Stimulated activated CD8-positive, alpha-beta memory T cell treated with anti-CD3 and anti-CD28 coated beads, Interleukin-4, amount 100 ng/mL, for 48 hours (primary cell): ENCODE results near the gene HS2ST1.
A peak's percentile ranks its signal among the peaks of the same experiment; 100 is the strongest.

ENCODE experiments used
- DNase-seq: peaks from one replicate; pipeline ENCODE4 v3.0.0-alpha.2; 2020

Gene HS2ST1

DNA sequence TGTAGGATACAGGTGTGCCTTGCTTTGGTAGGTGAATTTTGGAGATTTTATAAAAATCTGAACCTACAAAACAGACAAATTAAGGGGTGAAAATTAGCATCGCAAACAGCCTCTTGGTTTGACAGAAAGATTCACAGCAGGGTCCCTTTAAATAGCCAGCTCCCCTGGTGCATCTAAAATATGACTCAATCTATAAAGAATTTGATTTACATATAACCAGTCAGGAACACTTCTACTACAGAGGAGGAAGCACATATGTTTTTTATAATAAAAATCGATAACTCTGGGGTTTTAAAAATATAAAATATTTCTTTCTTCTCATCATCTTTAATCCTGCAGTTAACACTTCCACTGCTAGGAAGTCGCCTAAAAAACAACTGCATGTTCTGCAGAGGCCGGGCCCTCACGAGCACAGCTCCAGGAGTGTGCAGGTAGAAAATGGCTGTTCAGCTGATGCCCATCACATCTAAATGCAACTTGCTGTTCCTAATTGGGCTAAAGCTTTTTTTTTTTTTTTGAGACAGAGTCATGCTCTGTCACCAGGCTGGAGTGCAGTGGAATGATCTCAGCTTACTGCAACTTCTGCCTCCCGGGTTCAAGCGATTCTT lies 203.4 kb downstream of the HS2ST1 start:
- DNase-seq: no peak

DNA sequence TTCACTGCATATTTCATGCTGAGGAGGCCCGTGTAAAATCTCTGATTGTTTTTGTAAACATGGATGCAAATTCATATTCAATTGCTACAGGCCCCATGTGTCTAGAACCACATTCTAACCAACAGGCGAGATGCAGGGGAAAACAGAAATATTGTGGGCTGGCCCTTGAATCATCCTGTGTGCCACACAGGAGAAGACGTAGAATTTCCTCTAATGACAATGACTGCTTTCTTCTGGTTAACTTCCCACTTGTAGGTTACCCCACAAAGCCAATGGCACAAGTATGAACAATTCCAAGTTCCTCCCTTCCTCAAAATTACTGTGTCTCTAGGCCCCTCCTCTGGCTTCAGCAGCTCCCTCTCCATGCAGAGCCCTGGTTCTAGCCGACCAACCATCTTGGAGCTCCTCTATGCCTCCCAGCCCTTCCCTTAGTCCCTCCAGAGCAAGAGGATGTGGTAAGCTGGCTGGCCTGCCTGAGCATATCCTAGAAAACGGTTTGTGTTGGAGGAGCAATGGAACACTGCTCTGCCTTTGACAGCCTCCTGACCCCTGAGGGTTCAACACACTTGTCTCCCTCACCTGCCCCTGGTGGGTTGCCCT lies 205.2 kb downstream of the HS2ST1 start:
- DNase-seq: no peak

DNA sequence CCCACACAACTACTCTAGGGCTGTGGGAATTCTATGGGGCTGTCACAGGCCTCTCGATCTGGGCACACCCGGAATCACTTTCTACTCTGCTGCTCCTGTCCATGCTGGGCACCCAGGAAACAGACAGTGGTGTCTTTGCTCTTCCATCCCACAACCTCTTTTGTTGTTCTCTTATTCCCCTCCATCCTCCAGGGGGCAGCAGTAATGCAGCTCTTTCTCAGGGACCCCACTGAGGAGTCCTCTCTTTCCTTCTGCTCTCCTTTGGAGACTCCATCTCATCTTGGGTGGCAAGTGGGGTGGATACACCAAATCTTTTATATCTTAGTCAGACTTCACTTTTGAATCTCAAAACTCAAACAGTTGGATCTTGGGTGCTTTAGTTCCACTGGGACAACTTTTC lies 206.3 kb downstream of the HS2ST1 start:
- DNase-seq: peak; percentile 31

DNA sequence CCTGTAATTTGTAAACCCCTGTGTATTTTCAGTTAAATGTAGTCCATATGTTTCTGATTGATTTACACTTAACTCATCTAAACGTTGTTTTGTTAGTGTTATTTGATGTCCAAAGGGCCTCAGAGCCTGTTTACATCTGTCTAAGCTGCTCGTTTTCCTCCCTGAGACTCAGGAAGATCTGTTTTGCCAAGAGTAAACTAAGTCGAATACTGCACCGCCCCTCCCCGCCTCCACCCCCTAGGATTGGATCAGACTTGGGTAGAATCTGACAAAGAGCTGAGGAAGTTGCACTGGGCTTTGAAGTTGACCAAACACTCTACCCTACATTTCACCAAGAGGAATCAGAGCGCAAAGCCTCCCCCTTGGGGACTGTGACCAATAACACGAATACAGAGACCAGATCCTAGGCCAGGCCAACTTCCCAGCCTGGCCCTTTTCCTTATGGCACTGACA lies 207.3 kb downstream of the HS2ST1 start:
- no peak for DNase-seq

DNA sequence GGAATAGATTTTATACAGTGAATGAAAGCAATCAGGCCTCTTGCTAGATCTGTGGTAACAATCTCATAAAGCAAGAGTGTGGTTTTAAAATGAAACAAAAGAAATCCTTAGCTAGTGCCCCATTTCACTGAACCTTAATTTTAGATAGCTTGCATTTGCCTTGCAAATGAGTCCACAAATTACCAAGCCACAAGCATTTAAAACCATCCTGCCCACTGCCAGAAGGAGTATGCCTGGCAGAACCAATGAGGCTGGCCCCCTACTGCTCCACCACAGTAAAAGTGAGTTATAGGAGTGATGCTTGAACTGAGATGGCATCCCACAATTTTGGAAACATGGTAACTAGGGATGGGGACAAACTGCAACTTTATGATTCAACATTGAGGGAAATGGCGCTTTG lies 207.8 kb downstream of the HS2ST1 start:
- DNase-seq: no peak

DNA sequence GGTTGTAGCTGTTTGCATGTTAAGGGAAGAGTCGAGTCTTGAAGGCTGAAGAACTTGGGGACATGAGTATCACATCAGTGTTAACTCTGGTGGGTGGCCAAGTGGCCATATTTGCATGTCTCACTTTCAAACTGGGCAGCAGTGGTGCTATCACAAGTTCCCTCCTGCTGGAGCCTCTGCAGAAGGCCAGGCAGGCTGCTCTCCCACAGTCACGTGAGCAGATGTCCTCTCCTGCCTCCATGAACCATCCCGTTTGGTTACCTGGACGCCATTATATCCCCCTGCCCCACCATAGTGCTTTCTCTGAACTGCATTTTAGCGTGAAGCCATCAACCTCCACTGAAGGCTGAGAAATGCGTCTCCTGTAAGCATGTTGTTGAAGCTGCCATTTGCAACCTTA lies 209.2 kb downstream of the HS2ST1 start:
- no peak for DNase-seq

DNA sequence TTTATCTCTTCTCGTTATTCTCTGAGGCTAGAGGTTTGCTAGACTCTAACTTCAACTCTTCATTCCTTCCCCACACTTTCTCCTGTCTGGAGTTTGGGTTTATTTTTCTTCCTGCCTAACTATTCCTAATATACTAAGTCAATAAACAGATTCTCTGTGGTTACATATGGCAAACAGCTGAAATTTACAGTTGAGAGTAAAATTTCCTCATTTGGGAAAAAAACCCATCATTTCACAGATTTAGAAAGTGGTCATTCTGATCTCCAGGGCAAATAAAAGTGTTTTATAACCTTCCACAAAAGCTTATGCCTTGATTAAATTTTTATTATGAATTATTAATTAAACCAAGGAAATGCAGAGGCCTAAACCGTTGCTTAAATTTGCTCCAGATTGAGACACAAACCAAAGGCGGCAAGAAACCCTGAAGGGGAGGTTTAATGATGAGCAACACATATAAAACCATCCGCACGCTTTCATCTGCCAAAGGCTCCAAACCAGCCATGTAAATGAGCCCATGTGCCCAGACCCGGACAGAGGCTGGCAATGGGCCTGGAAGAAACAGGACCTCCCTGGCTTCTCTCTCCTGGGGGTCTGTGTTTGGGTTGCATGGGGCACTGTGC lies 212.6 kb downstream of the HS2ST1 start:
- no peak for DNase-seq

DNA sequence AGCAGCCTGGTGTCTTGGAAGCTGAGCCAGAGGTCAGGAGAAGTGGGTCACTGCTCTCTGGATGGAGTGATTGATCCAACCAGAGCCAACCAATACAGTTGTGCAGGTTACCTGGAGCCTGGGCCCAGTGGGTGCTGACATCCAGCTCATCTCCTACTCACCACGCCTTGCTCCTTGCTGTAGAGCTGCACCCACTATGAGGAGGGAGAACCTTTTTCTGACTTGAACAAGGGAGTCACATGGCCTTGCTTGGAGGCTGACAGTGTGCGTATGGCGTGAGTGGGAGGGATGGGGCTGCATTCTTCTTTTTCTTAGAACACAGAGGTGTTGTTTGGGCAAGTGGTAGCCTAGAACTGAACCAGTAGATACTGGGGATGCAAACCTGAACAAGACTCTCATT lies 213.1 kb downstream of the HS2ST1 start:
- no peak for DNase-seq

DNA sequence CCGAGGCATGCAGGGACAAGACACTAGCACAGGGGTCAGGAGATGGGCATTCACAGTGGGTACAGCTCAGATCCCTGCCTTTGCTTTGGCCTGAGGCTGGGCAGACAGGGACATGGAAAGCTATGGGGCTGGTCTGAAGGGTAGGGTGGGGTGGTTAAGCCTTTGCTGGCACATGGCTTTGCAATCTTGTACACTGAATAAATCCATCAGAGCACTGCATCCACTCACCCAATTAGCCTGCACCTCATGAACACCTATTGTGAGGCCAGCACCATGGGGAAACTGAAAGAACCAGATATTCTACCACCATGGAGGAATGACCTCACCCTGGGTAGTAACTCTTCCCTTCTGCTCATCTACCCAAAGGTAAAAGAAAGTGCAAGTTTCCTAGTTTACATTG lies 214.6 kb downstream of the HS2ST1 start:
- no peak for DNase-seq

DNA sequence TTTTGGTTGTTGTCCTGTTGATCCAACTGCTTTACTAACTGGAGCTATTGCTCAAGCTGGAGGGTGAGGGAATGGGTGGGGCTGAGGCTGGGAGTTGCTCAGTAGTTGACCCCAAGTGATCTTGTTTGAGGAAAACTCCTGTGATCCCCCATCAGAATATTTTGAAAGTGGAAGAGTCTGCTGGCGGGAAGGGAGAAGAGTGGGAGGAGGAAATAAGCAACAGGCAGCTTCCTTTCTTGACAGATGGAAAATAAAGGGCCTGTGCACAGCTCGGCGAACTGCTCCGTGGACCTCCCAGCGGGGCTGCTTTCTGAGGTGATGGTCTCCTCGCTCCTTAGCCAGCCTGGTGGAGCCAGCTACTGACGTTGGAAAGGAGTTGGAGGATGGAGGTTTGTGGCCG lies 215.2 kb downstream of the HS2ST1 start:
- DNase-seq: no peak

DNA sequence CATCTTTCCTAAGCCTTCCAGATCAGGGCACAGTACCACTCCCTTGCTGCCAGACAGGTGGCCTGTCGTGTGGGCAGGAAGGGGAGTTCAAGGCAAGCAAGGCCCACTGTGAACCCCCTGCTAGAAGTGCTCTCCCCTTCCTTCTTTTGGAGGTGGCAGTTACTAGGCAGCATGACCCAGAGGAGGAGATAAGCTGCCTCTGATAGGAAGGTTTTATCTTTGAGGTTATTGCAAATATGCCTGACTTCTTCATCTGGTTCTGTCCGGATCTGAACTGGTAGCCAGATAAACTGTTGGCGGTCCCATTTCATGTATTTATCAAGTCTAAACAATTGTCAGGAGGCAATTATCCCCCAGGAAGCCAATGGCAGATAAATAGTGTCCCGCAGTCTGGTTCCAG lies 216.0 kb downstream of the HS2ST1 start:
- DNase-seq: no peak

DNA sequence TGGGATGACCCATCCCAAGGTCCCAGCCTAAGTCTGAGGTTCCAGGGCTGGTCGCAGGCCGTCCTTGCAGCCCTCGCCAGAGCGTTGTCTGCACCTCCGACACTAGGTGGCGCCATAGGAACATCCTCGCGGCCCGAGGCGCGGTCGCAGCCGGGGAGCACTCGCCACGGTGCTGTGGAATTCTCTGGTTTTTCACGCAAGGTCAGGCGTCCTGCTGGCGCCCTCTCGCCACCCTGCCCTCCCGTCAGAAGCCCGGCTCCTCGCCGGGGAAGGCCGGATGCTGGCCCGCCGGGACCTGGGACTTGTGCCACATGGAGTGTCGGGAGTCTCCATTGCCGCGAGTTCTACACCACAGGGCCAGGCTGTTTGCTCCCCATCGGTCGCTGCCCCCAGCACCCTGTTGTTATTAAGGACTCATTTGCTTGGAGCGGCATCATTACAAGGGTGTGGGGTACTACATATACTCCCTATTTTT lies 217.4 kb downstream of the HS2ST1 start:
- peak; percentile 86 for DNase-seq

DNA sequence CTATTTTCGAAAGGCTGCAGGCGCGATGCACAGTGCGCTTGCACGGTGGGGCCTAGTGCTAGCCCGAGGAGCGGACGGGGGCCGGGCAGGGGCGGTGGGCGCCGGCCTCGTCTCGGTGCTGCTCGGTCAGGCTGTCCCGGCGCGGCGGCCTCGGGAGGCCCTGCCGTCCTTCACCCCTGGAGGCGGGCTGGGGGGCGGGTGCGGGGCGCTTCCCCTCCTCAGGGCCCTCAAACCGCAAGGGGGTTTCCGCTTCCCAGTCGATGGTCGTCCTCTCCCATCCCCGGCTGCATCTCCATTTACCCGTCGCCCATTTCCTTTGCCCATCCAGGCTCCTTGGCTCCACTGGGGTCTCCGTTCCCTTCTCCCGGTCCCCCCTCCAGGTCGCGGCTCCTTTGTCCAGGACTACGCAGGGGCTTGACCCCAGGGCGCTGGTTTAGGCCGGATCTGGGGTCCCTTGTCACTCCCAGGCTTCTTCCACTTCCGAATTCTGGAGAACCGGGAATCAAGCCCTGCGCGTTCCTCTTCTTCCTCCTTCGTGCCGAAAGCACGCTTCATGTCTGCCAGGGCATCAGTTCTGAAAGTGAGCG lies 217.9 kb downstream of the HS2ST1 start:
- DNase-seq: no peak

DNA sequence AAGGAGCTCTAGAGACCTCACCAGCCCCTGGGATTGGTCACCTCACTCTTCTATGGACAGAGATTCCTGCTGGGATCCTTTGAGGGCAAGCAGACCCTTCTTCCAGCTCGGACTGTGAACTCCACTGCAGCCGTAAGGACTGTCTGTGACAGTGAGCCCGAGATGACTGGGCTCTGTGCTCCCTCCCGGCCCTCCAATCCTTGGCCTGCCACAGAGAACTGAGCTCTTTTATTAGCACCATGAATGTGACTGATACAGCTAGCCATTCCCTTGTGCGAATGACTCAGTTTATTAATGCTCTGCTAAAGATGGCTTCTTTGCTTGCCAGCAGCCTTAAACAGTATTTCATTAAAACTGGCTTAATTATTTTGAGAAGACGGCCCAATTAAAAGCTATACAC lies 219.6 kb downstream of the HS2ST1 start:
- no peak for DNase-seq

DNA sequence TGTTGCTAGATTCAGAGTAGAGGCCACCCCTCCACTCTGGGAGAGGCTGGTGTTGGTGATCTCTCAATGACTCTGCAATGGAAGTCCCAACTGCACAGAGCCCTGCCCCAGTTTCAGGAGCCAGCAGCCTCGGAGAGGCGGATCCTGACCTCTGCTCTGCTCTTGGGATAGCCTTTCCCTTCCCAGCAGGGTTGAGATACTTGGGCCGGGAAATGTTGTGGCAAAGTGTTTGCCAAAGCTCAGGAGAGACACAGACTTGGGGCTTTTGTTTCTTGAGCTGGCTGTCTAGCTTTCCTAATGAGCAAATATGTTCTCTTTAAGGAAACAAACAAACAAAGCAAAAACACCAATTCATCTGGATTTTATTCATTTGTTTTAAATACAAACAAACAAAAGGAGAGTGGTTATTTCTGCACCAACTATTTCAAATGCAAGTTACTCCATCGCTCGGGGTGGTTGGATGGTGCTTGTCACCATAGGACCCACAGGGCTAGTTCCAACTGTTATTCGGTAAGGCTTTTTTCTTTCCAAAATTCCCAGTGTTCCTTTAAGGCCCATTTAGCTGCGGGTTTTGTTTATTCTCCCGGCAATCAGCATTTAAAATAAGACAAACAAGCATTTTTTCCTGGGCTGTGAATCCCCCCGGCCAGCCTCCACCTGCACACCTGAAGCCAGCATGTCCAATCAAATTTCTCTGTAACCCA lies 220.3 kb downstream of the HS2ST1 start:
- no peak for DNase-seq

DNA sequence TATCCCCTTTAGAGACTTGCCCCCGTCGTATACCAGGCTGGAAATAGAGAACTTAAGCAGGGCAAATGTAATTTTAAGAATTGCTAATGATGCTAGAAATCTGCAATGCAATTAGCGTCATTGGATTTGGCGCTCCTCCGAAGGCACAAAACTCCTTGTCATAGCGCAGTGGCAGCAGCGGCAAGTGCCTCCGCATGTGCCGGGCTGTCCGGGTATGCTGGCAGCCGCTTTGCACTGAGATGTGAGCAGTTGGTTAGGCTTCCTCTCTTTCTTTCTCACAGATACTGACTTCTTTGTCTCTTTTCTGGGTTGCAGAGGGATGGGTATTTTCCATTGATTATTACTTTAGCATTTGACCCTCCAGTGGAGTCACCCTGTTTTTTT lies 220.9 kb downstream of the HS2ST1 start:
- no peak for DNase-seq

DNA sequence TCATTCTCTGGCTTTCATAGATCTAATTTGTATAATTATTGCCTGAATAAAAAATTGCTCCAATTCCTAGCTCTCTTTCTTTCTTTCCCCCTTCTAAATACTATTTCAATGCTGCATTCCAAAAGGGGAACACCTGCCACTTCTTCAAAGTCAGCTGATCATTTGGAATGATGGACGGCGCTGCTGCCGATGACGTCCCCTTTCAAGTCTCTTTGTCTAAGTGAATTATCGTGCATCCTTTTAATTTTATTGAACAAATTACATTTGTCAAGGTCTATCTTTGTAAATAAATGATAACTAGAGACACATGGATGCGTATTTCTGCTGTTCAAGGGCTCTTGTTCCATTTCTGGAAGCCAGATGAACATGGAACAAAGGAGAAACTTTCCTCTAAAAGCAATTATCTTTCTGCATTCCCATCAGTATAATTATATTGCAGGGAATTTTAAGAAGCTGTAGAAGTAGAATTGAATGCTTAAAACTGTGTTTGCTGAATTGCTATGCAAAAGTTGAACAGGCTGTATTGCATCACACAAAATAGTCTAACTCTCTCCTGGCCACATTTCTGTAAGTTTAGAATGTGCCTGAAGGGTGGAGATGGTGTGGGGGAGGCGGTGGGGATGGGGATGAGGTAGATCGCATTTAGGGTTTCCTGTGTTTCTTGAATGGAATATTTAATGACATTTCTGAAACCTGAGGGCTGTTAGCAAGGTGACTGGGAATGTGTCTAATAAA lies 222.3 kb downstream of the HS2ST1 start:
- no peak for DNase-seq

DNA sequence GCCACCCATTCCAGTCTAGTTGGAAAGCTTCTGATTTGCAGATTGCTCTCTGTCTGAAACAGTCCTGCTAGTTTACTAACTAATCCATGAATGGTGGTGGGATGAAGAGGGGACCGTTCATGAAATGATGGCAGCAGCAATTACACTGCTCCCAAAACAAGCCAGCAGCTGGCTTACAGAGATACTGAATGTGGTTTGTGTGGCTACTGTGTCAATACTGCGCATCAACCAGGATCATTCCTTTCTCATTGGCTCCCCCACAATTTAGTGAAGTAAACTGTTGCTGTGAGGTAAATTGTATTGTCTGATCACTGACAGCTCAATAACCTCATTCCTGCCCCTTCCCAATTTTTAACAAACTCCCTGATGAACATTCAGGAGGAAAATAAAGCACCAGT lies 222.9 kb downstream of the HS2ST1 start:
- no peak for DNase-seq

DNA sequence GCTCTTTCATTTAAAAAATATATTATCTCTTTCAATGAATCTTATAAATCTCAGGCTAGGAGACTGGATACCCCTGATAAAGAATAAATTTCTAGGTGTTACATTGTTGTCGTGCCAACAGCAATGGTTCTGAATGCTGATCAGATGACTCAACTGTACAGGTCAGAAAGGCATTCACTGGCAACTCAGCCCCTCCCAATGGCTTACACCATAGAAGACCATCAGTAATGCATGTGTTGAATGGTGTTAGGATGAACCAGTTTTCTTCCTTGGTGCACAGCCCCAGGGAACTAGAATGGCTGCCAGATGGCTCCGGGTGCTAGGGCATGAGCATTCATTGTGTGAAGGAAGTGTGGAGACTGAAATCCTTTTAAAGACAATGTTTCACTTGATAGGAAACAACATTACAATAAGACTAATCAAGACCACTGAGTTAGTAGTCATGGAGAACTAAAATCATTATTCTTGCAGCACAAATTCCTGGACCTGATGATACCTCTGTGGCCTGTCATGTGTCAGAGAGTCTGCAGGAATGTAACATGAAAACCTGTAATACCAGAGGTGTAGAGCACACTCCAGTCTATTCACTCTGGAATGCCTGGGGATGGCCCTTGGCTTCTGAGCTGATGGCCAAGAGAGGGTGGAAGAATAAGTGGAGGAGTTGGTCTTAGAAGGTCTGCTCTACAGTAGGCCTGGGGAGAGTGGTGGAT lies 226.6 kb downstream of the HS2ST1 start:
- DNase-seq: no peak

DNA sequence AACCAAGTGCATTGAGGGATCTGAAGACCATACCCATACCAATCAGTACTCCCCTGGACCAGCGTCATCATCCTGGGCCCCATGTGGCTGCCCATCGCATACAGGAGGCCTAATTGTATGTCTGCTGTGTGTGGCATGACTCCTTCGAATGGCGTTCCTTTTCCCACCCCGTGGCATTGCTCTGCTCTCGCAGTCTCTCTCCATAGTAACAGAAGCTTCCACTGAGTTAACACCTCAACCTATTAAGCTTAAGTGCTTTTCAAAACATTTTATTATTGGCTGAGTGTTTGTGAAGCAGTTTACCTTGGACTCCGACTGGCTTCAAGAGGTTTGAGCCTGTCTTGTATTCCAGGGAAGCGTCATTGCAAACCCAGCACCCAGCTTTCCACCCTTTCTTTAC lies 227.1 kb downstream of the HS2ST1 start:
- DNase-seq: no peak

DNA sequence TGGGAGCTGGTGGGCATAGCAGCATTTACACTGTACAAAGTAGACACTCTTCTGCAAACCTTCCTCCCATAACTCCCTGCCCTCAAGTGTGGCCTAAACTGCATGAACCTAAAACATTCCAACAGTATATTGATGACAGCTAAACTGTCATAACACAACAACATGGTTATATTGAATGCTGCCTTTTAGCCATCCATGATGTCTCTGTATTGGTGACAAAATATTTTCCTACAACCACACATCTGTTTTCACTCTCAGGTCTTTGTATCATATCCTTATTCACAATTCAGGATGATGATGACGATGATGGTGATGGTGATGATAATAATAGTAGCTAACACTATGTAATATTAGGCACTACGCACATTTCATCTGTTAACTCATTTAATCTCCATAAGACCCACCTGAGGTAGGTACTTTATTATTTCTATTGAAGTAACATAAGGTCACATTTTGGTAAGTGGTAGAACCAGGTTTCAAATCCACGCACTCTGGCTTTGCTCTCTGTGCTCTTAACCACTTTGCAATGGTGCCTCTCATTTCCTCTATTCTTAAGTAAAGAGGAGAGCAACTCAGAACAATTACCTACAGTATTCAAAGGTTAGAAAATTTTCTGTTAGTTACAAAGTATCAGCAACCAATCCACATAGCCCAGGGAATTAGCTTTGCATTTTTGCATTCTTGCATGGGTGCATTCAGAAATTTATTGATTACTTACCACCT lies 229.1 kb downstream of the HS2ST1 start:
- no peak for DNase-seq
